Subcutaneous abdominal adipose tissue (tissue), 5 donors: ENCODE results near the gene LSS.
"Not testable (repeated sequence)": the region's sequence is repeated elsewhere in the genome, so short reads cannot be mapped to it uniquely, and the experiment has no call there.

Experiments used
- H3K27ac ChIP-seq: one replicate; pipeline ENCODE4 v1.7.0; 2013; ENCODE audit warnings: low read depth, mild to moderate bottlenecking, inconsistent platforms, low read length, moderate library complexity
- H3K27me3 ChIP-seq, 5 donors: one replicate each; pipeline ENCODE4 v1.7.0; 2013; ENCODE audit warnings: low read length in 5 of 5, inconsistent platforms in 1 of 5; ENCODE audit not compliant: control insufficient read depth in 5 of 5, insufficient read depth in 4 of 5
- H3K36me3 ChIP-seq, 5 donors: one replicate each; pipeline ENCODE4 v1.7.0; 2013; ENCODE audit warnings: low read length in 5 of 5; ENCODE audit not compliant: control insufficient read depth in 5 of 5, insufficient read depth in 5 of 5
- H3K4me1 ChIP-seq, 5 donors: one replicate each; pipeline ENCODE4 v1.7.0; 2013; ENCODE audit warnings: low read length in 5 of 5, mild to moderate bottlenecking in 3 of 5, moderate library complexity in 1 of 5; ENCODE audit not compliant: control insufficient read depth in 5 of 5, insufficient read depth in 5 of 5
- H3K4me3 ChIP-seq, 5 donors: one replicate each; pipeline ENCODE4 v1.7.0; 2013; ENCODE audit warnings: low read length in 5 of 5, low read depth in 1 of 5
- H3K9ac ChIP-seq, 5 donors: one replicate each; pipeline ENCODE4 v1.7.0; 2013; ENCODE audit warnings: low read length in 5 of 5, mild to moderate bottlenecking in 4 of 5, moderate library complexity in 3 of 5
- H3K9me3 ChIP-seq, 5 donors: one replicate each; pipeline ENCODE4 v1.7.0; 2013; ENCODE audit warnings: low read length in 5 of 5; ENCODE audit not compliant: control insufficient read depth in 5 of 5
- donor health status: healthy.
- donor health status: healthy.
- donor health status: healthy.
- donor health status: healthy.
- donor health status: healthy.

Gene LSS

DNA sequence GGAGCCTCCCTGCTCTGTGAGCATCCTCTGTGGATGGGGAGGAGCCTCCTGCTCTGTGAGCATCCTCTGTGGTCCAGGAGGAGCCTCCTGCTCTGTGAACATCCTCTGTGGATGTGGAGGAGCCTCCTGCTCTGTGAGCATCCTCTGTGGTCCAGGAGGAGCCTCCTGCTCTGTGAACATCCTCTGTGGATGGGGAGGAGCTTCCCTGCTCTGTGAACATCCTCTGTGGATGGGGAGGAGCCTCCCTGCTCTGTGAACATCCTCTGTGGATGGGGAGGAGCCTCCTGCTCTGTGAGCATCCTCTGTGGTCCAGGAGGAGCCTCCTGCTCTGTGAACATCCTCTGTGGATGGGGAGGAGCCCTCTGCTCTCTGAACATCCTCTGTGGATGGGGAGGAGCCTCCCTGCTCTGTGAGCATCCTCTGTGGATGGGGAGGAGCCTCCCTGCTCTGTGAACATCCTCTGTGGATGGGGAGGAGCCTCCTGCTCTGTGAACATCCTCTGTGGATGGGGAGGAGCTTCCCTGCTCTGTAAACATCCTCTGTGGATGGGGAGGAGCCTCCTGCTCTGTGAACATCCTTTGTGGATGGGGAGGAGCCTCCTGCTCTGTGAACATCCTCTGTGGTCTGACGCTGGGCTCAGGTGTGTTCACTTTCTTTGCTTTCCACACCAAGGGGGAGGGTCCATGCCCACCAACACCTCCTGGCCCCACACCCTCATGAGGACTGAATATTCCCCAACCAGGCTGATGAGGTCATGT lies 58.0 kb downstream of the LSS start:
- H3K4me1 ChIP-seq, H3K4me3 ChIP-seq, H3K36me3 ChIP-seq, H3K27me3 ChIP-seq, H3K9ac ChIP-seq, H3K27ac ChIP-seq: not testable (repeated sequence)
- H3K9me3 ChIP-seq = peaks cover 0 to 12% (median 0%) of the 10 kb centered on the region in 5 donors

DNA sequence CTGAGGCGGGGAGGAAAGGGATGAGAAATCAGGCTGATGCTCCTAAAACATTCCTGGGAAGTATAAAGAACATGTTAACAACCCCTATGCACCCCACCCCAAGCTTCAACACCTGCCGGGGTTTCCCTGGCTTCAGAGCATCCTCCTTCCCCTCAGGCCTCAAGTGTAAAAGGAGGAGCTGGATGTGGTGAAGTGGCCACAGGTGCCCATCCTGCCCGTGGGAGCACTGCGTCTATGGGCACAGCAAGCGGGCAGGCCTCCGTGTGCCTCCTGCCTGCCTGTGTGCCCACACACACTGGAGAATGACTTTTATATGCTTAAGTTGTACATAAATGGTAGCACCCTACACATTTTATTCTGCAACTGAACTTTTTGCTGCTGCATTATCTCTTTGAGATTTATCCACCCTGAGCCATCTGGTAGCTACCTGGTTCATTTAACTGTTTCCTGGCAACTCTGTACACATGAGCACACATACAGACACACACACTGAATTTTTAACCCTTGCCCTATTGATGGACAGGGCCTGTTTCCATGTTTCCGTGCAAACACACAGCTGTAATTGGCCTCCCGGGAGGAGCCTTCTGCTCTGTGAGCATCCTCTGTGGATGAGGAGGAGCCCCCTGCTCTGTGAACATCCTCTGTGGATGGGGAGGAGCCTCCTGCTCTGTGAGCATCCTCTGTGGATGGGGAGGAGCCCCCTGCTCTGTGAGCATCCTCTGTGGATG lies 59.8 kb downstream of the LSS start:
- Histone ChIP-seq H3K9ac (no peak overlapping the region), H3K36me3 (no peaks in the 10 kb centered on the region), H3K4me3 (no peak overlapping the region), H3K4me1 (peaks cover 0 to 2% (median 0%) of the 10 kb centered on the region in 5 donors), H3K27me3 (no peaks in the 10 kb centered on the region), H3K27ac (no peak overlapping the region), H3K9me3 (peaks cover 0 to 5% (median 0%) of the 10 kb centered on the region in 5 donors)

DNA sequence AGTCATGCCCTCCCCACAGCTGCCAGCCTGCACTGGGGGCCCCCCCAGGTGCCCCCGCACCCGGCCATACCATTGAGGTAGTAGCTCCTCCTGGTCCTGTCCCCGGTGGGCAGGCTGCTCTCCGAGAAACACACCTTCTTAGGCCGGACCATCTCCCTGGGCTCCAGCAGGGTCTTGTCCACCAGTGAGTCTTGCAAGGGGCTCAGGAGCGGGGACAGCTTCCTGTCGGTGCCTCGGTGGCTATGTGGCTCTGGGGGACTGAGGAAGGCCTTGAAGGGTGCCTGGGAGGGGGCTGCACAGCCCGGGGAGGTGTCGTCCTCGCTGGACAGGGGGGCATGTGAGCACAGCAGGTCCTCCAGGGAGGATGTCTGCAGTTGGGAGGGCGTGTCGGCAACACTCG lies 60.3 kb downstream of the LSS start:
- H3K9ac ChIP-seq = no peak overlapping the region
- no peaks in the 10 kb centered on the region for H3K27me3 ChIP-seq
- H3K4me1 ChIP-seq = peaks cover 0 to 2% (median 0%) of the 10 kb centered on the region in 5 donors
- H3K9me3 ChIP-seq = no peaks in the 10 kb centered on the region
- no peak overlapping the region for H3K4me3 ChIP-seq
- H3K36me3 ChIP-seq = no peaks in the 10 kb centered on the region
- no peak overlapping the region for H3K27ac ChIP-seq

DNA sequence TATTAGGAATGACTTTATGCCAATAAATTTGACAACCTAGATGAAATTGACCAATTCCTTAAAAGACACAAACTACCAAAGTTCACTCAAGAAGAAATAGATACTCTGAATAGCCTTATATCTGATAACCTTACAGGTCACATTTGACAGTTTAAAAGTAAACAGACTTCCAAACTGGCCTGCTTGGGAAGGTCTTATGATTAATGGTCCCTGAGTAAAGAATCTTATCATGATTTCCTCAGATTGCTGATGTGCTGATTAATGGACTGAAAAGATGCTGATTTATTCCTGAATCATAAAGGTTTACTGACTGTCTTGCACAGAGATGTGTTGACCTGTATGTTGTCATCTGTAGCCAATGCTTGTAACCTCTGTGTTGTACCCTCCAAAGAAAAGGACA lies 63.5 kb downstream of the LSS start:
- no peak overlapping the region for H3K9ac ChIP-seq
- no peak overlapping the region for H3K4me3 ChIP-seq
- H3K27me3 ChIP-seq = peaks cover 0 to 6% (median 0%) of the 10 kb centered on the region in 5 donors
- H3K9me3 ChIP-seq = no peaks in the 10 kb centered on the region
- no peaks in the 10 kb centered on the region for H3K4me1 ChIP-seq
- H3K36me3 ChIP-seq = no peaks in the 10 kb centered on the region
- H3K27ac ChIP-seq = no peak overlapping the region

DNA sequence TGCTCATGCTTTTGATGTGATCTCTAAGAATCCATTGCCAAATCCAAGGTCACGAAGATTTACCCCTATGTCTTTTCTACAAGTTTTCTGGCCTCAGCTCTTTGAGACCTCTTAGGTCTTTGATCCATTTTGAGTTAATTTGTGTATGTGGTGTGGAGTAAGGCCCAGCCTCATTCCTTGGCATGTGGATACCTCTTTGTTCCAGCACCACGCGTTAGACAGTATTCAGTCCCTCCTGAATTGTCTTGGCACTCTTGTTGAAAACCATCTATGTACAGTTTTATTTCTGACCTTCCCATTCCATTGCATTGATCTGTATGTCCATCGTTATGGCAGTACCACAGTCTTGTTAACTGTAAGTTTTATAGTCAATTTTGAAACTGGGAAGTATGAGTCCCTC lies 65.2 kb downstream of the LSS start:
- no peaks in the 10 kb centered on the region for H3K36me3 ChIP-seq
- H3K4me1 ChIP-seq = no peaks in the 10 kb centered on the region
- H3K27ac ChIP-seq = no peak overlapping the region
- H3K9me3 ChIP-seq = no peaks in the 10 kb centered on the region
- H3K4me3 ChIP-seq = no peak overlapping the region
- H3K9ac ChIP-seq = no peak overlapping the region
- H3K27me3 ChIP-seq = peaks cover 0 to 6% (median 0%) of the 10 kb centered on the region in 5 donors

DNA sequence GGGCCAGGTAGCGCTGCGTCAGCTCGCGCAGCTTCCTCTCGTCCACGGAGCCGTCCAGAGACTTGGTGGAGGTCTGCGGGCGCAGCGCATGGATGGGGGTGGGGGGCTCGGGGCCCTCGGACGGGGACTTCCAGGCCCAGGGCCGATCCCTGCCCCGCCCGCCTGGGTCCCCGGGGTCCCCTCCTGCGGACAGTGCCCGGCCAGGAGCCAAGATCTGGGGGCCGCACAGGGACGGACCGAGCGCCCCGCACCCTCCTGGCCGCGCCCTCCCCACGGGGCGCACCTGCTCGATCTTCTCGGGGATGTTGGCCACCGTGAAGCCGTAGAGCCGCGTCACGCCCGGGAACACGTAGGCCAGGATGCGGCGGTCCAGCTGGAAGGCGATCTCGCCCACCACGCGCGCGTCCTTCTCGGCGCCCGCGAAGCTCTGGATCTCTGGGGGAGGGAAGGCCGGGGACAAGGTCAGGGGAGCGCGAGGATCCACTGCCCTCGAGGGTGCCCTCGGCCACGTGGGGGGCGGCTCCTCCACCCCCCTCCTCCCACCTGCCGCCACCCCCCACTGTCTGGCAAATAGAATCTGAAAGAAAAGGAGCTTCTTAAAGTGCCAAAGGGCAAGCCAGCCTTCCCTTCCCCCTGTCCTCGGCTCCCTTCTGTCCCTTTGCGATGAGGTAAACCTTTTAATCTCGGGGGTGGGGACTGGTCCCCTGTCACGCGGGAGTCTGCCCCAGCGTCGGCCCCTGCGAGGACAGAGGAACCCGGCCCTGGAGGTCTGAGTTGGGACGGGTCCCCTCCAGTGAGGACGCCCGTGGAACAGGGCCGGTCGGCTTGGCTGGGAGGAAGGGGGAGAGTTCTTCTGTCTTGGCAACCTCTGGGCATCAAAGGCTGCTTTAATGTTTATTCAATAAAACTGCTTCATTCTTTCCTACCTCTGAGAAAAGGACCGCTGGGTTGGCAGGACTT lies 66.7 kb downstream of the LSS start:
- Histone ChIP-seq H3K4me3 (no peak overlapping the region), H3K36me3 (no peaks in the 10 kb centered on the region), H3K27ac (no peak overlapping the region), H3K9me3 (no peaks in the 10 kb centered on the region), H3K4me1 (no peaks in the 10 kb centered on the region), H3K9ac (no peak overlapping the region), H3K27me3 (peaks cover 0 to 6% (median 0%) of the 10 kb centered on the region in 5 donors)

DNA sequence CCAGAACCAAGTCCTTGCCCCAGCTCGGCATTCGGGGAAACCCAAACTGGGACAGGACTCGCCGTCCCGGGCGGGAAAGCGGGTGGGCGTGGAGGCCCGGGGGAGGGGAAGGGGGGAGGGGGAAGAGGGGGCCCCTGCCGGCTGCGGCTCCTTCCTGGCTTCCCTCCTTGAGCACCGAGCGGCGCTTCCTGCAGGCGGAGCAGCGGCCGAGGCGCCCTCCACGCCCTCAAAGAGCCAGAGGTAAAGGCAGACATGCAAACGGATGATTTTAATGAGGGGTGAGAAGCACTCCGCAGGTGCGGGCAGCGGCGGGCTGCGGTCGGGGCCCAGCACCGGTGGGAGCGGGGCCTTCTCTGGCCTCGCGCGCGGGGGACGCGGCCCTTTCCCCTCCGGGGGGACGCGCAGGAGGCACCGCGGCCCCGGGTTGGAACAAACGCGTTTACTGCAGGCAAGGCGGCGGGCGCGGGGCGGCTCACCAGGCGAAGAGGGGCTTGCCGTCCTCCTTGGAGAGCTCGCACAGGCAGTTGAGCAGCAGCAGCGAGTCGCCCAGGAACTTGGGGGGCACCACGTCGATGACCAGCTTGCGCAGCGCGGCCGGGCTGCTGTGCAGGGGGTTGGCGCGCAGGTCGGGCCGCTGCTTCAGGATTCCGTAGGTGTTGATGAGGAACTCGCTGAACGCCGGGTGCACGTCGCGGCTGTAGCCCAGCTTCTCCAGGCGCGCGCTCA lies 67.5 kb downstream of the LSS start:
- no peaks in the 10 kb centered on the region for H3K36me3 ChIP-seq
- no peaks in the 10 kb centered on the region for H3K4me1 ChIP-seq
- H3K27ac ChIP-seq = no peak overlapping the region
- H3K27me3 ChIP-seq = peaks cover 0 to 6% (median 0%) of the 10 kb centered on the region in 5 donors
- no peaks in the 10 kb centered on the region for H3K9me3 ChIP-seq
- no peak overlapping the region for H3K9ac ChIP-seq
- H3K4me3 ChIP-seq = no peak overlapping the region

DNA sequence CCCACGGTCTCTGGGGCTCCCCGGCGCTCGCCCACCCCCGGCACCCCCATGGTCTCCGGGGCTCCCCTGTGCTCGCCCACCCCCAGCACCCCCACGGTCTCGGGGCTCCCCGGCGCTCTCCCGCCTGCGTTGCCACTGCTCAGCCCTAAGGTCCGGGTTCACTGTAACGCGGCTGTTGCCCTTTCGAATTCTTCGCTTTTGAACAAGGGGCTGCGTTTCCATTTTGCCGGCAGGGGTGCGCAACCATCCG lies 68.0 kb downstream of the LSS start:
- no peaks in the 10 kb centered on the region for H3K4me1 ChIP-seq
- no peaks in the 10 kb centered on the region for H3K36me3 ChIP-seq
- peaks cover 0 to 6% (median 0%) of the 10 kb centered on the region in 5 donors for H3K27me3 ChIP-seq
- H3K4me3 ChIP-seq = no peak overlapping the region
- no peaks in the 10 kb centered on the region for H3K9me3 ChIP-seq
- H3K27ac ChIP-seq = no peak overlapping the region
- H3K9ac ChIP-seq = no peak overlapping the region

DNA sequence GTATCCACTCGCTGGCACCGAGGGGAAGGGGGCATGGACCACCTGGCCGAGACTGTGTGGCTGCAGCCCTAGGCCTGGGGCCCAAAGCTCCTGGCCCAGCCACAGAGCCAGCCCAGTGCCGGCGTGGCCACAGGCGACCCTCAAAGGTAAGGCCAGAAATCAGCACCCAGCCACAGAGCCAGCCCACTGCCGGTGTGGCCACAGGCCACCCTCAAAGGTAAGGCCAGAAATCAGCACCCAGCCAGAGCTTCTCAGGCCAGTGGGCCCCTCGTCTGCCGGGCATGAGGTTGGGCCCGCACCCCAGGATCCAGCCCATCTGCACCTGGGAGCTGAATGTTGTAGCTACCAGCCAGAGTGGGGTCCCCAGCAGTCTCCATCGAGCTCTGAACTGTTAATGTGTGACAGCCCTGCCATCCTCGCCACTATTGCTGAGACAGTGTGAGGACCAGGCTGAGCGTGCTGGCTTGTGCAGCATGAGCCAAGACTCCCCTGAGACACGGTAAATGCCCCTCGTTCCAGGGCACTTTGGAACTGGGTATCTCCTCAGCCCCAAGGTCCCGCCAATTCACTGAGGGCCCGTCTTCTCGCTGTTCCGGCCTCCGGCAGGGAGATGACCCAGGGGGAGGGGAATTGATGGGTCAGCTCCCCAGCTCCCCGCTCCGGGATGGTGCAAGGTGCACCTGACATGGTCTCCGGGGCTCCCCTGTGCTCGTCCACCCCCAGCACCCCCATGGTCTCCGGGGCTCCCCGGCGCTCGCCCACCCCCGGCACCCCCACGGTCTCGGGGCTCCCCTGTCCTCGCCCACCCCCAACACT lies 68.5 kb downstream of the LSS start:
- Histone ChIP-seq H3K27me3 (peaks cover 0 to 6% (median 0%) of the 10 kb centered on the region in 5 donors), H3K9me3 (no peaks in the 10 kb centered on the region), H3K4me1 (no peaks in the 10 kb centered on the region), H3K9ac (no peak overlapping the region), H3K4me3 (no peak overlapping the region), H3K36me3 (no peaks in the 10 kb centered on the region), H3K27ac (no peak overlapping the region)
